LNCAP (cell line): ENCODE data around the gene HDAC4.

Experiments used
- TF ChIP-seq, protein P1 (sequence below): fragments of 450-650 bp; IDR thresholded peaks from 2 replicates; pipeline ENCODE4 v1.5.1; 2017; ENCODE audit warnings: mild to moderate bottlenecking

The HDAC4 gene

DNA sequence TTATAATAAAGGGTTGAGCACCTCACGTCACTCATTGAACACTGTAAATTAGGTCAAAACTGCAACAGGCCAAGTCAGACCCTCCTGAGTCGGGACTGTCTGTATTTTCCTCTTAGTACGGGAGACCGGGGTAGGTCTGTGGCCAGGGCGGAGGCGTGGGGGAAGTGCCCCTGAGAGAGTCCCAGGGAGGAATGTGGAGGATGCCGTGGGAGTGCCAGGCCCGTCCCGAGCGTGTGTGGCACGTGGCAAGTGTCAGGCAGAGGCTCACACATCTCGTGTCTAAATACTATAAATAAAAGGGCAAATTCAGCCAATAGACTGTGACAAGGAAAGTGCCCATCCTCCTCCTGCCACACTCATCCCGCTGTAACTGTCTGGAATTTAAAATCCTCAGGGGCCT, 6.3 kb upstream of the HDAC4 start:
- TF ChIP-seq, protein P1, sequence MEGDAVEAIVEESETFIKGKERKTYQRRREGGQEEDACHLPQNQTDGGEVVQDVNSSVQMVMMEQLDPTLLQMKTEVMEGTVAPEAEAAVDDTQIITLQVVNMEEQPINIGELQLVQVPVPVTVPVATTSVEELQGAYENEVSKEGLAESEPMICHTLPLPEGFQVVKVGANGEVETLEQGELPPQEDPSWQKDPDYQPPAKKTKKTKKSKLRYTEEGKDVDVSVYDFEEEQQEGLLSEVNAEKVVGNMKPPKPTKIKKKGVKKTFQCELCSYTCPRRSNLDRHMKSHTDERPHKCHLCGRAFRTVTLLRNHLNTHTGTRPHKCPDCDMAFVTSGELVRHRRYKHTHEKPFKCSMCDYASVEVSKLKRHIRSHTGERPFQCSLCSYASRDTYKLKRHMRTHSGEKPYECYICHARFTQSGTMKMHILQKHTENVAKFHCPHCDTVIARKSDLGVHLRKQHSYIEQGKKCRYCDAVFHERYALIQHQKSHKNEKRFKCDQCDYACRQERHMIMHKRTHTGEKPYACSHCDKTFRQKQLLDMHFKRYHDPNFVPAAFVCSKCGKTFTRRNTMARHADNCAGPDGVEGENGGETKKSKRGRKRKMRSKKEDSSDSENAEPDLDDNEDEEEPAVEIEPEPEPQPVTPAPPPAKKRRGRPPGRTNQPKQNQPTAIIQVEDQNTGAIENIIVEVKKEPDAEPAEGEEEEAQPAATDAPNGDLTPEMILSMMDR, result no peak

DNA sequence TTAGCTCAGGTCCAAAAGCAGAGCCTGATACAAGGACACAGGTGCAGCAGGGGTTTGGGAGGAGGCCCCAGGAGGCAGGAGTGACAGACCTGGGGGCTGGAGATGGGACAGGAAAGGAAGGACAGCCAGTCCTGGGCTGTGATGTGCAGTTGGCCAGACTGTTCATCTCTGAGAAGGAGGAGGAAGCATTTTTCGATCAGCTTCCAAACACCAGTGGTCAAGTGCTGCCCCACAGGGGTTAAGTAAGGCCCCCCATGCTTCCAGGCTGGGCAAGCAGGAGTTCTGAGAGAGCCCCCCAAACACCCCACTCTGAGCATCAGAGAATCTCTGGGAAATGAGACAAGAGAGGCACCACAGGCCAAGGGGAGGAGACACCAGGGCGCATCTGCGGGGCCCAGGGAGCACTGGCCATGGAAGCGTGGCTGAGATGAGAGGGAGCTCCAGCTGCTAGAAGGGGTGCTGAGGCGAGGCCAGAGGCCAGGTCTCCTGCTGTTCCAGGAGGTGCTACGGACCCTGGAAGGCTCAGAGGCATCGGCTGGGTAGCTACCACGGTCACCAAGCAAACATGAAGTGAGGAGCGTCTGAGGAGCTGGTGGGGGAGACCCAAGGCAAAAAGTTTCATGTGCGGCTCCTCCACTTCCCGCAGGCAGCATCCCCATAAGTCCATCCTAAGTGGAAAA, 5.6 kb upstream of the HDAC4 start:
- TF ChIP-seq, protein P1, result no peak

DNA sequence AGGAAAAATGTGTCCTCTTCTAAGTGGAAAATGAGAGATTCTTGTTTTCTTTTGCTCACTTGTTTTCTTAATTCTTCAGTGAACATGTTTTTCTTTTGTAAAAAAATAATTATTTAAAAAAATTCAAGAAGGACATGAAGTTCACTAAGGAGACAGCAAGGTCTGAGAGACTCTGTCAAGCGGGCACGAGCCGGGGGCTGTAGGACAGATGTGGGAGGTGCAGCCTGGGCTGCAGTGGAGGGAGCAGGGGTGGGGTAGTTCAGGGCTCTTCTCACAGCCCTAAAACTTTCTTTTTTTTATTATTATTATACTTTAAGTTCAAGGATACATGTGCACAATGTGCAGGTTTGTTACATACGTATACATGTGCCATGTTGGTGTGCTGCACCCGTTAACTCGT, 4.3 kb upstream of the HDAC4 start:
- TF ChIP-seq, protein P1, result no peak

DNA sequence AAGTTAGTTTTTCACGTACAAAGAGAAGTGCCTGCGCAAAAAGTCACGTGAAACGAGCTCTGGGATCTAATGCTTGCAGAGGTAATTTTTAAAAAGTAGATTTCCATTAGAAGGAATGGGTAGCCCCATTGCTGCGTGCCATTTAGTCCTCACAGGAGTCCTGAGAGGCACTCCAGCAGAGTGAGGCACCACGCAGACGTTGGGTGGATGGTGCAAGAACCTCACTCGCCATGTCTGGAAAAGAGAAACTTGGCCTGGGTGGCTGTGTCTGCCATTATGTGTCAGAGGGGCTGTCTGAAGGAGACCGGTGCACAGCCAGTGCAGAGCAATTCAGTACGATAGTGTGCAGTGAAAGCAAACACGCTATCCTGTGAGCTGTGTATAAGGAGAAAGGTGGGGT, 1.8 kb upstream of the HDAC4 start:
- TF ChIP-seq, protein P1, result no peak

DNA sequence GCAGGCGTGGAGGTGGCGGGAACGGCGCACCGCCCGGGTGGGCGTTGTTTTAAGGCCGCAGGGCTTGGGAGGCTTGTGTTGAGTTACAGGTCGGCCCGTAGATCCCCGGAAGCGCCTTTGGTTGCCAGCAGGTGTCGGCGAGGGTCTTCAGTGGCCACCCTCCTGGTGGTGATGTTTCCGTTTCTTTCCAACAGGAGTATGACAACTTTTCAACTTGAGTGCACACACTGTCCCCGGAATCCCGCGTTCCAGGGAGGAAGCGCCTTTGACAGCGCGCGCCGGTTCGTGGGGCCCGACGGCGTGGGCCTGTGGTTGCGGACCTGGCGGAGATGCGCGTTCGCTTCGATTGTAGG, 1.0 kb upstream of the HDAC4 start:
- TF ChIP-seq, protein P1, result no peak

DNA sequence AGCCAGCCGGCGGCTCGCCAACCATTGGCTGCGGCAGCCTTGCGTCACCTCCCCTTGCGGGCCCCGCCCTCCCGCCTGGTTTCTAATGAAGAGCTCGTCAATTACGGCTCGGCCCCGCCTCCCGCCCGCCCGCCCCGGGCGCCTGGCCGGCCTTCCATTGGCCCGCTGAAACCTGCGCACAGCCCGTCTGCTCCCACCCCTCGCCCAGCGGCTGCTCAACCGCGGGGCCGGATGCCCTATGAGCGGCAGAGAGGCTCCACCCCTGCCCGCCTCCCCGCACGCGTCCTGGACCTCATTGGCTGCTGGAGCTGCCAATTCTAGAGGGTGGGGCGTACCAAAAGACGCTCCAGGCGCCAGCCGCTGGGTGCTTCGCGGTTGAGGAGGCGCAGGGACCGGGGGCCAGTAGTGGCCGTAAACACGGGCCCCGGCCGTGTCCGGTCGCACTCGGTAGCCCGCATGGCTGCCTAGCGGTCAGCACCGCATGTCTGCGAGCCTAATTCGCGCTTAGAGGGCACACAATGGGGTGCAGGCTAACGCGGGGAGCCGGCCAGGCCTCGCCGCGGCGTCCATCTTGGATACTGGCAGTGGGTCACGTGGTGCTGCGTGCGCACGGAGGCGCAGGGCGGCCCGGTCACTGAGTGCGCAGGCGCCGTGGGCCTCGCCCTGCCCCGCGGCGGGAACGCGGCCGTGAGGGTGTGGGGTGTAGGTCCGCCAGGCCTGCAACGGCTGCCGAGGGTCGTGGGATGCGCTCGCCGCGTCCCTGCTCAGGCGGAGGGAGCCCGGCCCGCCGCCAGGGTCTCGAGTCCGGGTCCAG, 454 bp upstream of the HDAC4 start:
- TF ChIP-seq, protein P1, result no peak

DNA sequence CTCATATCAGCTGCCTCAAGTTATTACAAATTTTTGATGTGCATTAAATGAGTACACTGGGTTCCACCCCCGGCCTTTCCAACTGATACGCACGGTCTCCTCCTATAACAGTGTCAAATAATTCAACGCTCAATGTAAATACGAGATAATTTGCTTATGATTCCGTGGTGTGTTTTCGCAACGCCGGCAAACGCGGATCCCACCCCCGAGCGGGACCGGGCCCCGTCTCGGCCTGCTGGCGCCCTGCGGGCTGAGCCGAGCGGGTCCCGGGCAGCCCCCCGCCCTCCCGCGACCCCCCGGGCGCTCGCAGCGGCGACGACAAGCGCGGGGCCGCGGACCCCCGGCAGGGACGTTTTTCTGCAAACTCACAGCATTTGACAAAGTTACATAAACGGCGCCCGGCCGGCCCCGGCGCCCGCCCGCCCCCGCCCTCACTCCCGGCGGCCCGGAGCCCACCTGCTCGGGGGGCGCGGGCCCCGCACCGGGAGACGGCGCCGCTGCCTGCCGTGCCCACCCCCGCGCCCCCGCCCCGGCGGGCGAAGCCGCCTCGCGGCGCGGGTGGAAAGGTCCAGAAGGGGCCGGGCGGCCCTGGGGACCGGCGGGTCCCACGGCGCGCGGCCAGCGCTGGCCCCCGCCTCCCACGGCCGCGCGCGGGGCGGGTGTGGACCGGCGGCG, 762 bp downstream of the HDAC4 start:
- TF ChIP-seq, protein P1, result no peak
